Mesothelial cell of epicardium (in vitro differentiated cells): ENCODE results near the gene REPS2. TPM values are rescaled to one million over a fixed set of nuclear protein-coding genes. Genes with fewer than 3 reads are reported as not detected.

ENCODE experiments used
- DNase-seq, 2 experiments: peaks; one replicate each; pipeline ENCODE4 v3.0.0; 2021; ENCODE audit warnings: low spot score in 2 of 2; ENCODE audit not compliant: unreplicated experiment in 2 of 2
- H3K27ac Mint-ChIP-seq: 2 replicates; pipeline ENCODE4 v1.8.0; 2021; ENCODE audit warnings: mixed read lengths
- H3K27me3 Mint-ChIP-seq: 2 replicates; pipeline ENCODE4 v1.8.0; 2021; ENCODE audit warnings: low read depth, mixed read lengths
- H3K36me3 Mint-ChIP-seq: 2 replicates; pipeline ENCODE4 v1.8.0; 2021; ENCODE audit warnings: mixed read lengths
- H3K4me1 Mint-ChIP-seq: 2 replicates; pipeline ENCODE4 v1.8.0; 2021; ENCODE audit warnings: mixed read lengths
- H3K4me3 Mint-ChIP-seq: 2 replicates; pipeline ENCODE4 v1.8.0; 2021; ENCODE audit warnings: mild to moderate bottlenecking, moderate library complexity, mixed read lengths
- H3K9me3 Mint-ChIP-seq: 2 replicates; pipeline ENCODE4 v1.8.0; 2021; ENCODE audit warnings: mixed read lengths
- total RNA-seq: library from RNA; stranded (reverse); gene quantifications from 3 replicates; pipeline ENCODE4 v1.2.1, GENCODE V29; 2021
- TF ChIP-seq, protein P1 (sequence below): fragments of 200-600 bp; sonication (generic); IDR thresholded peaks from one replicate; pipeline ENCODE4 v1.5.0; 2021; ENCODE audit warnings: antibody characterized with exemption; ENCODE audit not compliant: unreplicated experiment

Gene REPS2
- total RNA-seq, 1 donor from 2014 or later = 5.2 TPM

DNA sequence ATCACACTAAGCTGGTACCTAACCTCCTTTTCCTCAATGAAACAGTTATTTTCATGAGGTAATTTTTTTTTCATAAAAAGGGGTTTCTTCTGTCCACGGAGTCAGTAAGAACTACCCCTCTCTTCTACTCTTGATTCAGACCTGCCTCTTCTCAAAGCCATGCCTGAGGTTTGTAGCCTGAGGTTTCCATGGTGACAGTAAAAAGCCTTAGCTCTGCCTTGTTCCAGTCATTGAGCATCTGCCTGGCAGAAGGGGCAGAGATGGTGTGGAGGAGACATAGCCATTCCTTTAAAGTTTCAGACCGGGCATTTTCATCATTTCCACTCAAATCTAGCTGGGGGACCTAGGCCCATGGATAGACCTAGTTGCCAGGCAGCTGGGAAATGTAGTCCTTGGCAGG is 135.5 kb downstream of the REPS2 start:
- Mint-ChIP-seq H3K4me3 (no peak overlapping the region), H3K36me3 (no peaks in the 10 kb centered on the region), H3K9me3 (no peaks in the 10 kb centered on the region), H3K4me1 (peaks cover 15% of the 10 kb centered on the region), H3K27ac (no peak overlapping the region), H3K27me3 (peaks cover 45% of the 10 kb centered on the region)
- DNase-seq = no peak
- TF ChIP-seq, protein P1, sequence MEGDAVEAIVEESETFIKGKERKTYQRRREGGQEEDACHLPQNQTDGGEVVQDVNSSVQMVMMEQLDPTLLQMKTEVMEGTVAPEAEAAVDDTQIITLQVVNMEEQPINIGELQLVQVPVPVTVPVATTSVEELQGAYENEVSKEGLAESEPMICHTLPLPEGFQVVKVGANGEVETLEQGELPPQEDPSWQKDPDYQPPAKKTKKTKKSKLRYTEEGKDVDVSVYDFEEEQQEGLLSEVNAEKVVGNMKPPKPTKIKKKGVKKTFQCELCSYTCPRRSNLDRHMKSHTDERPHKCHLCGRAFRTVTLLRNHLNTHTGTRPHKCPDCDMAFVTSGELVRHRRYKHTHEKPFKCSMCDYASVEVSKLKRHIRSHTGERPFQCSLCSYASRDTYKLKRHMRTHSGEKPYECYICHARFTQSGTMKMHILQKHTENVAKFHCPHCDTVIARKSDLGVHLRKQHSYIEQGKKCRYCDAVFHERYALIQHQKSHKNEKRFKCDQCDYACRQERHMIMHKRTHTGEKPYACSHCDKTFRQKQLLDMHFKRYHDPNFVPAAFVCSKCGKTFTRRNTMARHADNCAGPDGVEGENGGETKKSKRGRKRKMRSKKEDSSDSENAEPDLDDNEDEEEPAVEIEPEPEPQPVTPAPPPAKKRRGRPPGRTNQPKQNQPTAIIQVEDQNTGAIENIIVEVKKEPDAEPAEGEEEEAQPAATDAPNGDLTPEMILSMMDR = no peak

DNA sequence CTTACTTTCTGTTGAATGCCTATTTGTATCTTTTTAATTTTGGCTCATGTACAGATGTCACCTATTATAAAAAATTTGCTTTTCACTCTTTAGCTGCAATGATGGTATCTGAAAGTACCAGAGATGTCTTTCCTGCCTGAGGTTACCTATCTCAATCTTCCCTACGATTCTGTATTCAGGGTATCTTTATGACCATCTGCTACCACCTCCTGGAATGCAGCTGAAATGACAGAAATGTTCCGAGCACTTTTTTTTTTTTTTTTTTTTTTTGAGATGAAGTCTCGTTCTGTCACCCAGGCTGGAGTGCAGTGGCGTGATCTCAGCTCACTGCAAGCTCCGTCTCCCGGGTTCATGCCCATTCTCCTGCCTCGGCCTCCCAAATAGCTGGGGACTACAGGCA is 136.4 kb downstream of the REPS2 start:
- no peaks in the 10 kb centered on the region for H3K9me3 Mint-ChIP-seq

DNA sequence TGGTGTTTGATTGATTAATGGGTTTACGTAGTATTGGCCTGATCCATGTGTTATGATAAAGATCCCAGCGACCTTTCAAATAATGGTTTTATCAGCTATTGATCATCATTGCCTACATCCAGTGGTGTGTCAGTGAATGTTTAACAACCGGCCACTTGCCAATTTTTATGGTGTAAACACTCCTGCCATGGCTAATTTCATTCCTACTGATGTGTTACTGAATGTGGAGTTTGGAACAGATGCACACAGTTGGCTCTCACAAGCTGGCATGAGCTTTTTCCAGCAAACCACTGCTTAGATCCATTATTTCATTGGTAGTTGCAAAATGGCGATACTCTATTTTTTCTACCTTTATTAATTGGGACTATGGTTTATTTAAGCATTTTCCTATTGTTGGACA is 139.9 kb downstream of the REPS2 start:
- TF ChIP-seq, protein P1 = no peak
- H3K27ac Mint-ChIP-seq = no peak overlapping the region
- H3K27me3 Mint-ChIP-seq = peaks cover 42% of the 10 kb centered on the region
- H3K4me1 Mint-ChIP-seq = no peaks in the 10 kb centered on the region
- no peaks in the 10 kb centered on the region for H3K36me3 Mint-ChIP-seq
- DNase-seq = no peak
- H3K9me3 Mint-ChIP-seq = peaks cover 13% of the 10 kb centered on the region
- no peak overlapping the region for H3K4me3 Mint-ChIP-seq

More for the DNA sequence above, 136.4 kb downstream of the REPS2 start:
- Mint-ChIP-seq H3K27ac (no peak overlapping the region), H3K4me3 (no peak overlapping the region), H3K27me3 (peaks cover 47% of the 10 kb centered on the region), H3K36me3 (no peaks in the 10 kb centered on the region), H3K4me1 (peaks cover 8% of the 10 kb centered on the region)
- DNase-seq = no peak
- TF ChIP-seq, protein P1 = no peak

DNA sequence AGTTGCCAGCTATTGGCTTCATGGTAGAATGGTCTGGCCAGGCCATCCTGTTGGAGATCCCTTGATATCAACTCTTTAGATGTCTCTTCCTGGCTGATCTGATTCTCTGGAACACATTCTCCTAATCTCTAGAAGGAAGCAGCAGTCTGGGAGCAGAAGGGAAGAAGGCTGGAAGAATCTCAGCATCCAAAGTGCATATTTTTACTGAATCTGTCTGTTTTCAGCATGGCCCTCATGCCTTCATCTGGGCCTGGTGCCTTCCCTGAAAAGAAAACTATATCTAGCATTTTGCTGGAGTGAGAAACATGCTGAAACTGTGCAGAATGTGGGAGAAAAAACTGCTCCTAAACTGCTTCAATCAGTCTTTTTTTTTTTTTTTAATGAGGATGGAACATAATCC is 148.7 kb downstream of the REPS2 start:
- no peaks in the 10 kb centered on the region for H3K36me3 Mint-ChIP-seq

DNA sequence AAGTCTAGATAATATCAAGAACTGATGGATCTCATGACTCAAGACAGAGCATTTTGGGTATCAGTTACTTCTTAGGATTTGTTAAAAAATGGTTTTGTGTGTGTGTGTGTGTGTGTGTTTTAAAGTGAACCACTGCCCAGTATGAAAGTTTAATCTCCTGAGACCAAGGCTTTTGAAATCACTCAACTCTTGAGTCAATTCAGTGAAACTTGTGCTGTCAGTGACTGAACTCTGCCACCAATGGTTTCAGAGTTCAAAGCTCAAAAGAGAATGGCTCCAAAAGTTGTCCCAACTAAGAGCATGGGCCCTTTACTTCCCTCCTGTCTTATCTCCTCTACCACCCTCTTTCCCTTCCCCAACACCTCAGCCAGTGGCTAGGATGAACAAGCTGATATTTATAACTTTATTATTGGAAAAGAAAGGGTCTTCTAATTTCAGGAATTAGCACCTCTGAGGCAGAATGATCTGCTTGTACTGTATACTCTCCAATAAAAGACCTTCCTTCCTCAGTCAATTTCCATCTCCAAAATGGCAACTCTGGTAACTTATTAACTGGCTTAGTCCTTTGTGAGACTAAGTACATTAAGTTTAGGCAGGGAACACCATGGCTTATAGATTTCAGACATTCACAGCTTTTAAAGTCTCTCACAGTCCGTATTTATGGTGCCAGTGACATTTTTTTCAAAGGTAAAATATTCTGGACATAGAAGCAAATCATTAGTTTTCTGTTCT is 152.2 kb downstream of the REPS2 start:
- no peaks in the 10 kb centered on the region for H3K4me1 Mint-ChIP-seq
- no peak overlapping the region for H3K4me3 Mint-ChIP-seq
- H3K9me3 Mint-ChIP-seq = peaks cover 13% of the 10 kb centered on the region
- H3K27me3 Mint-ChIP-seq = peaks cover 41% of the 10 kb centered on the region
- DNase-seq = no peak
- no peak overlapping the region for H3K27ac Mint-ChIP-seq
- H3K36me3 Mint-ChIP-seq = no peaks in the 10 kb centered on the region
- TF ChIP-seq, protein P1 = no peak

More for the DNA sequence above, 148.7 kb downstream of the REPS2 start:
- Mint-ChIP-seq H3K4me1 (no peaks in the 10 kb centered on the region), H3K4me3 (no peak overlapping the region), H3K9me3 (peaks cover 20% of the 10 kb centered on the region), H3K27ac (no peak overlapping the region), H3K27me3 (peaks cover 42% of the 10 kb centered on the region)
- no peak for DNase-seq
- TF ChIP-seq, protein P1 = no peak

DNA sequence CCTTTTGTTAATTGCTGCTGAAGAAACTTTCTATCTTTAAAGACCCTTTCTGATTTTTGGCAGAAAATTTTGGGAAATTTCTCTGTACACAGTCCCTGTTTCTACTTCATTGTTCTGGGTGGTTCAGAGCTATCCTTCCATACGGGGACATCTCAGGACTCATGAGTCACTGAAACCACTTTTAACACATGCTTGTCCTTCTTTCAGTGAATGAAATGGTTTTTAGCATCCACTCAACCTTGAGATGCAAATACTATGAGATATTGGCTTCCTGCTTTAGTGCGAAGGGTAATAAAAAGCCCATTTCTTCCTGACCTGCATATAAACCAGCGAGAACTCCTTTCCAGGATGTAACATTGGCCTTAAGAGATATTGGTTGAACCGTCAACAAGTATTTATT is 158.0 kb downstream of the REPS2 start:
- TF ChIP-seq, protein P1 = no peak
- Mint-ChIP-seq H3K4me3 (no peak overlapping the region), H3K27me3 (peaks cover 11% of the 10 kb centered on the region), H3K27ac (no peak overlapping the region), H3K36me3 (peaks cover 2% of the 10 kb centered on the region), H3K4me1 (no peaks in the 10 kb centered on the region), H3K9me3 (no peaks in the 10 kb centered on the region)
- DNase-seq = no peak
